Activated T-cell treated with anti-CD3 and anti-CD28 coated beads, Interleukin-2, amount 50 U/mL, for 4 hours (primary cell): ENCODE data around the gene UBR2. TPM values are rescaled to one million over a fixed set of nuclear protein-coding genes. Genes with fewer than 3 reads are reported as not detected.
"Not testable (repeated sequence)": the region's sequence is repeated elsewhere in the genome, so short reads cannot be mapped to it uniquely, and the experiment has no call there.

ENCODE experiments used
- ATAC-seq, 2 donors: fragments of 200-7000 bp; cut with Tn5 transposase; one replicate each; pipeline ENCODE4 v1.10.0; 2021
- DNase-seq: peaks from one replicate; pipeline ENCODE4 v3.0.0-alpha.2; 2020
- H3K27me3 Mint-ChIP-seq: one replicate; pipeline ENCODE4 v1.8.0; 2021; ENCODE audit warnings: low read depth, mixed read lengths
- H3K36me3 Mint-ChIP-seq: one replicate; pipeline ENCODE4 v1.8.0; 2022; ENCODE audit warnings: mixed read lengths; ENCODE audit not compliant: insufficient read depth
- H3K4me1 Mint-ChIP-seq: one replicate; pipeline ENCODE4 v1.8.0; 2021; ENCODE audit warnings: low read depth, mixed read lengths
- H3K4me3 Mint-ChIP-seq: one replicate; pipeline ENCODE4 v1.8.0; 2021; ENCODE audit warnings: mild to moderate bottlenecking, moderate library complexity, mixed read lengths
- H3K9me3 Mint-ChIP-seq: one replicate; pipeline ENCODE4 v1.8.0; 2021; ENCODE audit warnings: mixed read lengths
- total RNA-seq, 3 donors: library from RNA; stranded (reverse); gene quantifications; one replicate each; pipeline ENCODE4 v1.2.1, GENCODE V29; 2021

UBR2 gene
- total RNA-seq, 3 donors from 2014 or later, result 16.8 to 21.3 (median 19.9) TPM

GRCh38 chr6:42727087-42727611 is 163.3 kb downstream of the UBR2 start:
- DNase-seq (peak; percentile 7), ATAC-seq (peak; percentile 6 to 16)
- peaks cover 18% of the 10 kb centered on the region for H3K4me1 Mint-ChIP-seq
- no peaks in the 10 kb centered on the region for H3K9me3 Mint-ChIP-seq
- H3K36me3 Mint-ChIP-seq, result no peaks in the 10 kb centered on the region
- no peaks in the 10 kb centered on the region for H3K27me3 Mint-ChIP-seq
- peak overlapping the region; percentile 82 for H3K4me3 Mint-ChIP-seq

DNA sequence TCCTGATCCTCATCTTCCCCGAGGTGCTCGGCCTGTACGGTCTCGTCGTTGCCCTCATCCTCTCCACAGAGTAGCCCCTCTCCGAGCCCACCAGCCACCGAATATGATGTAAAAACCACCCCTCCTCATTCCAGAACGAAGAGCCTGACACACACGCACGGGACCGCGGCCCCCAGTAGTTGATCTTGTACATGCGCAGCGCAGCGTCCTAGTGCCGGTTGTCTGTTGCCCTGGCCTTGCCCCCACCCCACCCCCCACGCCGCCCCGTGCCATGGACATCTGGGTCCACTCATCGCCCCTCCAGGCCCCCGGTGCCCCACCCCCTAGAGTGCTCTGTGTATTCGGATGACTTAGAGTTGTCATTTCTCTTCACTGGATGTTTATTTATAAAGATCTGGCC is 163.8 kb downstream of the UBR2 start:
- no peak for DNase-seq
- peaks cover 18% of the 10 kb centered on the region for H3K4me1 Mint-ChIP-seq
- no peaks in the 10 kb centered on the region for H3K27me3 Mint-ChIP-seq
- H3K9me3 Mint-ChIP-seq, result no peaks in the 10 kb centered on the region
- H3K36me3 Mint-ChIP-seq, result no peaks in the 10 kb centered on the region
- no peak for ATAC-seq
- peak overlapping the region; percentile 30 for H3K4me3 Mint-ChIP-seq

DNA sequence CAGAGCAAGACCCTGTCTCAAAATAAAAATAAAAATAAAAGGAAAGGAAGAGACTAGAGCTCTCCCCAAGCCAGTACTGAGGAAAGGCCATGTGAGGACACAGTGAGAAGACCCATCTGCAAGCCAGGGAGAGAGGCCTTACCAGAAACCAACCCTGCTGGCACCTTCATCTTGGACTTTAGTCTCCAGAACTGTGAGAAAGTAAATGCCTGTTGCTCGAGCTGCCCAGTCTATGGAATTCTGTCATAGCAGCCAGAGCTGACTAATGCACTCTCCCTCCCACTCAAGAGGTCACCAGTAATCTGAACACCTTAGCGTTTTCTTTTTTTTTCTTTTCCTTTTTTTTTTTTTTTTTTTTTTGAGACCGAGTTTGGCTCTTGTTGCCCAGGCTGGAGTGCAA is 165.9 kb downstream of the UBR2 start:
- no peak for ATAC-seq
- no peak for DNase-seq
- no peak overlapping the region for H3K4me3 Mint-ChIP-seq
- no peaks in the 10 kb centered on the region for H3K36me3 Mint-ChIP-seq
- H3K4me1 Mint-ChIP-seq, result peaks cover 18% of the 10 kb centered on the region
- no peaks in the 10 kb centered on the region for H3K9me3 Mint-ChIP-seq
- H3K27me3 Mint-ChIP-seq, result no peaks in the 10 kb centered on the region

DNA sequence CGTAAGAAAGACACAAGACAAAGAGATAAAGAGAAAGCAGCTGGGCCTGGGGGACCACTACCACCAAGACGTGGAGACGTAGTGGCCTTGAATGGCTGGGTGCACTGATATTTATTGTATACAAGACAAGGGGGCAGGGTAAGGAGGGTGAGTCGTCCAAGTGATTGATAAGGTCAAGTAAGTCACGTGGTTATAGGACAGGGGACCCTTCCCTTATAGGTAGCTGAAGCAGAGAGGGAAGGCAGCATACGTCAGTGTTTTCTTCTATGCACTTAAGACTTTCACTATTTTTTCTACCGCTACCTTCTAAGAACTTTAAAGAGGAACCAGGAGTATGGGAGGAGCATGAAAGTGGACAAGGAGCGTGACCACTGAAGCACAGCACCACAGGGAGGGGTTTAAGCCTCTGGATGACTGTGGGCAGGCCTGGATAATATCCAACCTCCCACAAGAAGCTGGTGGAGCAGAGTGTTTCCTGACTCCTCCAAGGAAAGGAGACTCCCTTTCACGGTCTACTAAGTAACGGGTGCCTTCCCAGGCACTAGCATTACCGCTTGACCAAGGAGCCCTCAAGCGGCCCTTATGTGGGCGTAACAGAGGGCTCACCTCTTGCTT is 170.1 kb downstream of the UBR2 start:
- not testable (repeated sequence) for ATAC-seq, H3K9me3 Mint-ChIP-seq

GRCh38 chr6:42735976-42736375 is 172.1 kb downstream of the UBR2 start:
- DNase-seq (no peak), ATAC-seq (no peak)
- H3K36me3 Mint-ChIP-seq, result no peaks in the 10 kb centered on the region
- no peaks in the 10 kb centered on the region for H3K27me3 Mint-ChIP-seq
- H3K9me3 Mint-ChIP-seq, result no peaks in the 10 kb centered on the region
- no peaks in the 10 kb centered on the region for H3K4me1 Mint-ChIP-seq
- no peak overlapping the region for H3K4me3 Mint-ChIP-seq

More for the DNA sequence above, 170.1 kb downstream of the UBR2 start:
- not testable (repeated sequence) for H3K36me3 Mint-ChIP-seq, H3K4me3 Mint-ChIP-seq, H3K4me1 Mint-ChIP-seq, DNase-seq, H3K27me3 Mint-ChIP-seq

DNA sequence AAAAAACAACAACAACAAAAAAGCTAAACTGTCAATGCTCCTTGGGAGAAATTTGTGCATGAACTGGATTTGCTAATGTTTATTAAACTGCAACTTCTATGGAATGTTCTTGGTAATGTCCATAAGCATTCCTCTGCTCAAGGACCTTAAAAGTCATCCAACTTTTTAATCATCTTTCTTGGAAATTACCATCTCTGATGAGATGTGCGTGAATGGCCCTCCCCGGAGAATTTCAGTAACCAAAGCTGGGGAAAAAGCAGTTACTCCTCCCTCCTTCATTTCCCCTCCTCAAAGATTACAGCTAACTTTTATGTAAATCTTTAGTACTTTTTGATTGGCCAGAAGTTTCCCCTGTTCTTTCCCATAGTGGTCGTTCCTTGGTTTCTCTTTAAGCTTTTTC is 176.9 kb downstream of the UBR2 start:
- Mint-ChIP-seq H3K27me3 (no peaks in the 10 kb centered on the region), H3K4me1 (peaks cover 9% of the 10 kb centered on the region), H3K4me3 (no peak overlapping the region), H3K9me3 (no peaks in the 10 kb centered on the region), H3K36me3 (peaks cover under 1% of the 10 kb centered on the region)
- DNase-seq (no peak), ATAC-seq (no peak)

GRCh38 chr6:42742116-42742894 is 178.5 kb downstream of the UBR2 start:
- Mint-ChIP-seq H3K27me3 (no peaks in the 10 kb centered on the region), H3K4me3 (no peak overlapping the region), H3K4me1 (peaks cover 12% of the 10 kb centered on the region), H3K9me3 (no peaks in the 10 kb centered on the region), H3K36me3 (peaks cover 3% of the 10 kb centered on the region)
- ATAC-seq (no peak), DNase-seq (no peak)

Other genes starting within 250 kb of the UBR2 start
- gene TRERF1, start 112.1 kb upstream of the UBR2 start, total RNA-seq, result 1 to 10 TPM; 8.9 to 9.4 (median 9.0) TPM
- under 1 TPM in 1 of 3 donors, not detected in 2; 0.05 TPM for gene PRPH2, start 158.6 kb downstream of the UBR2 start, total RNA-seq
- 10 to 100 TPM; 19.6 to 21.4 (median 20.1) TPM for gene TBCC, start 182.1 kb downstream of the UBR2 start, total RNA-seq
- 1 to 10 TPM; 7.6 to 8.5 (median 8.2) TPM for gene BICRAL, start 218.0 kb downstream of the UBR2 start, total RNA-seq